Measurements from ENCODE around the gene TRIM71. TPM values are rescaled to one million over a fixed set of nuclear protein-coding genes. Genes with fewer than 3 reads are reported as not detected.
A peak's percentile ranks its signal among the peaks of the same experiment; 100 is the strongest.

Gene TRIM71
- total RNA-seq, 1 experiment from 2014 or later, result 376 TPM

DNA sequence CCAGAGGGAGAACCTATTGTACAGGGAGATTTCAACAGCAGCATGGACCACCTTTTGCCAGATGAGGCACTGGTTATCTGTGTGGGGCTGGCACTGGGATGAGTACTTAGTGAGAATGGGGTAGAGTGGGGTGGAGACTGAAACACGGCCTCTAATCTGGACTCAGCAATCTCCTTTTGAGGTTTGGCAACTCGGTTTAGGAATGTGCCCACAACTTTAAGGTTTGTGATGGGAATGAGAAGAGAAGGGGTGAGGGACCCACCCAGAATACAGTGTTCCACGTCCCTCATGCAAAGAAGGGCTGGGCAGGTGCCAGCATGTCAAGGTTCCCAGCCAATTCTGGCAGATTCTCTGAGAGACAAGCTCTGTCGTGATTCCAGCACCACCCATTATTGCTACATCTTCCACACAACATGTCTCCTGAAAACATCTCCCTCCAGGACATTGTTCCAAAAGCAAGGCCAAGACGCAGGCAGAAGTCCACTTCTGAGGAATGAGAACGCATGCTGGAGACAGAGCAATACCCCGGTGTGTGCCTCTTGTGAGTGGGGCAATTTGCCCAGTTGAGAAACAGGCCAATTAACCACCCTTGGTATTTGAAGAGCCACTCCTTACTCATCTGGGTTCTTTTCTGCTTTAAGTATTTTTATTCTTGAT lies 96.1 kb downstream of the TRIM71 start:
- Histone ChIP-seq H4K5ac (ENCODE audit: insufficient read length, low read depth, low read length) (no peak overlapping the region), H2BK12ac (ENCODE audit: insufficient read length, low read depth, low read length) (no peak overlapping the region), H2AK5ac (ENCODE audit: insufficient read length, low read length) (no peak overlapping the region), H4K91ac (ENCODE audit: insufficient read length, low read depth, low read length) (no peak overlapping the region), H3K4me1 (ENCODE audit: insufficient read depth, low read length) (no peaks in the 10 kb centered on the region), H3K27me3 (ENCODE audit: insufficient read depth, low read length) (no peaks in the 10 kb centered on the region; the same call in 1 of the 2 replicates), H2AFZ (ENCODE audit: low read length) (no peak overlapping the region), H3K9me3 (ENCODE audit: control insufficient read depth, low read depth, low read length) (no peaks in the 10 kb centered on the region), H2BK20ac (ENCODE audit: low read depth, low read length, poor library complexity, severe bottlenecking) (no peak overlapping the region), H2BK5ac (ENCODE audit: insufficient read length, low read length) (no peak overlapping the region), H3K18ac (ENCODE audit: insufficient read length, low read depth, low read length) (no peak overlapping the region), H3K23ac (ENCODE audit: insufficient read length, low read depth, low read length) (no peak overlapping the region), H3K23me2 (ENCODE audit: insufficient read length, low read depth, low read length, poor library complexity, severe bottlenecking) (no peaks in the 10 kb centered on the region), H3K4me2 (ENCODE audit: insufficient read depth, insufficient read length, low read length) (no peak overlapping the region), H2BK120ac (ENCODE audit: low read depth, low read length, poor library complexity, severe bottlenecking) (no peak overlapping the region), H3K4ac (ENCODE audit: low read depth, low read length) (no peak overlapping the region), H3K14ac (ENCODE audit: insufficient read depth, low read length) (no peak overlapping the region), H3K27ac (ENCODE audit: insufficient read length, low read depth, low read length) (no peak overlapping the region), H3K79me1 (ENCODE audit: insufficient read depth, low read depth, low read length, poor library complexity, severe bottlenecking) (no peaks in the 10 kb centered on the region), H3T11ph (ENCODE audit: low read length) (no peak overlapping the region), H4K20me1 (ENCODE audit: control insufficient read depth, insufficient read depth, insufficient read length) (no peaks in the 10 kb centered on the region), H4K8ac (replicated peaks; ENCODE audit: insufficient read length, low read depth, low read length) (no peak overlapping the region), H3K56ac (ENCODE audit: insufficient read length, low read depth, low read length) (no peak overlapping the region), H3K79me2 (ENCODE audit: insufficient read depth, low read length) (no peaks in the 10 kb centered on the region), H3K9ac (ENCODE audit: extremely low read depth, insufficient read length, low read length) (no peak overlapping the region), H2BK15ac (ENCODE audit: low read depth, low read length) (no peak overlapping the region)
- H3K4me1 Mint-ChIP-seq, result no peaks in the 10 kb centered on the region
- no peak overlapping the region for H3K27ac Mint-ChIP-seq
- no peaks in the 10 kb centered on the region; a peak in 1 of 7 replicates for H3K36me3 Mint-ChIP-seq (ENCODE audit: insufficient read depth in 1 of 3, low read depth in 3 of 3)
- no peak overlapping the region for H3K4me3 Mint-ChIP-seq
- DNase-seq, result no peak
- no CpG with 5 or more reads among the region's 7 CpGs for WGBS (ENCODE audit: extremely low coverage, insufficient read length, low lambda C conversion rate)
- no peaks in the 10 kb centered on the region for H3K9me3 Mint-ChIP-seq
- H3K27me3 Mint-ChIP-seq (ENCODE audit: low read depth), result no peaks in the 10 kb centered on the region; the same call in 1 of the 2 replicates
- TF ChIP-seq, protein P1, sequence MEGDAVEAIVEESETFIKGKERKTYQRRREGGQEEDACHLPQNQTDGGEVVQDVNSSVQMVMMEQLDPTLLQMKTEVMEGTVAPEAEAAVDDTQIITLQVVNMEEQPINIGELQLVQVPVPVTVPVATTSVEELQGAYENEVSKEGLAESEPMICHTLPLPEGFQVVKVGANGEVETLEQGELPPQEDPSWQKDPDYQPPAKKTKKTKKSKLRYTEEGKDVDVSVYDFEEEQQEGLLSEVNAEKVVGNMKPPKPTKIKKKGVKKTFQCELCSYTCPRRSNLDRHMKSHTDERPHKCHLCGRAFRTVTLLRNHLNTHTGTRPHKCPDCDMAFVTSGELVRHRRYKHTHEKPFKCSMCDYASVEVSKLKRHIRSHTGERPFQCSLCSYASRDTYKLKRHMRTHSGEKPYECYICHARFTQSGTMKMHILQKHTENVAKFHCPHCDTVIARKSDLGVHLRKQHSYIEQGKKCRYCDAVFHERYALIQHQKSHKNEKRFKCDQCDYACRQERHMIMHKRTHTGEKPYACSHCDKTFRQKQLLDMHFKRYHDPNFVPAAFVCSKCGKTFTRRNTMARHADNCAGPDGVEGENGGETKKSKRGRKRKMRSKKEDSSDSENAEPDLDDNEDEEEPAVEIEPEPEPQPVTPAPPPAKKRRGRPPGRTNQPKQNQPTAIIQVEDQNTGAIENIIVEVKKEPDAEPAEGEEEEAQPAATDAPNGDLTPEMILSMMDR (conservative IDR thresholded peaks at IDR 0.05), result peak; percentile 18; the same call in 1 of the 3 replicates
